ENCODE data around the gene CAPN15. TPM values are rescaled to one million over a fixed set of nuclear protein-coding genes. Genes with fewer than 3 reads are reported as not detected.

Gene CAPN15
- polyA plus RNA-seq, 1 experiment, result 7.5 TPM

- peak; percentile 90 for DNase-seq (ENCODE audit: low read depth, low spot score)
- Histone ChIP-seq H3K4me3 (ENCODE audit: low read depth, low read length) (peak overlapping the region; percentile 83), H3K9me3 (ENCODE audit: control insufficient read depth, insufficient read depth, low read length) (no peaks in the 10 kb centered on the region; the same call in 1 of the 2 replicates), H3K27me3 (ENCODE audit: control insufficient read depth, insufficient read depth, low read length) (no peaks in the 10 kb centered on the region), H3K27ac (ENCODE audit: low read depth, low read length) (peak overlapping the region; percentile 73)
- ChIA-PET POLR2A (interaction anchor here (0.5 to 2.0 kb wide), 2 partner anchors 47 to 218 kb away, joined by 3 to 6 read pairs; partner anchors contain the start of genes METTL26 and MRPL28), CTCF (no interaction called here)
- no peak for TF ChIP-seq CTCF (IDR thresholded peaks at IDR 0.05; ENCODE audit: low read depth, low read length)
Measured at GRCh38 chr16:588889-589657, 61.6 kb downstream of the CAPN15 start.

GRCh38 chr16:589658-590187, 62.2 kb downstream of the CAPN15 start, which contains the start of gene RAB40C:
Gene RAB40C (plus strand): TSS chr16:590066. CDS start chr16:590292, 226 bp downstream.
- ChIA-PET CTCF (no interaction called here), POLR2A (interaction anchor here (1.0 kb wide), 1 partner anchor 37 kb away, joined by 3 read pairs; no protein-coding TSS in a partner anchor)
- Histone ChIP-seq H3K4me3 (ENCODE audit: low read depth, low read length) (peak within 1 kb of the TSS; percentile 88), H3K9me3 (ENCODE audit: control insufficient read depth, insufficient read depth, low read length) (no peaks in the 10 kb centered on the region; the same call in 1 of the 2 replicates), H3K27me3 (ENCODE audit: control insufficient read depth, insufficient read depth, low read length) (no peaks in the 10 kb centered on the region), H3K27ac (ENCODE audit: low read depth, low read length) (peak within 1 kb of the TSS; percentile 68)
- TF ChIP-seq CTCF (IDR thresholded peaks at IDR 0.05; ENCODE audit: low read depth, low read length), result no peak
- peak; percentile 97 for DNase-seq (ENCODE audit: low read depth, low spot score)

- Histone ChIP-seq H3K27ac (ENCODE audit: low read depth, low read length) (no peak overlapping the region), H3K27me3 (ENCODE audit: control insufficient read depth, insufficient read depth, low read length) (no peaks in the 10 kb centered on the region), H3K4me3 (ENCODE audit: low read depth, low read length) (peak overlapping the region; percentile 88), H3K9me3 (ENCODE audit: control insufficient read depth, insufficient read depth, low read length) (no peaks in the 10 kb centered on the region; the same call in 1 of the 2 replicates)
- TF ChIP-seq CTCF (IDR thresholded peaks at IDR 0.05; ENCODE audit: low read depth, low read length), result no peak
- POLR2A ChIA-PET, result interaction anchor here (1.0 kb wide), 1 partner anchor 37 kb away, joined by 3 read pairs; no protein-coding TSS in a partner anchor
- CTCF ChIA-PET, result no interaction called here
- DNase-seq (ENCODE audit: low read depth, low spot score), result no peak
Measured at GRCh38 chr16:590188-590814, 62.8 kb downstream of the CAPN15 start.

- POLR2A ChIA-PET, result interaction anchor here (1.0 kb wide), 1 partner anchor 36 kb away, joined by 3 read pairs; no protein-coding TSS in a partner anchor
- Histone ChIP-seq H3K4me3 (ENCODE audit: low read depth, low read length) (peak overlapping the region; percentile 88), H3K9me3 (ENCODE audit: control insufficient read depth, insufficient read depth, low read length) (no peaks in the 10 kb centered on the region; the same call in 1 of the 2 replicates), H3K27ac (ENCODE audit: low read depth, low read length) (no peak overlapping the region), H3K27me3 (ENCODE audit: control insufficient read depth, insufficient read depth, low read length) (no peaks in the 10 kb centered on the region)
- CTCF ChIA-PET, result no interaction called here
- no peak for TF ChIP-seq CTCF (IDR thresholded peaks at IDR 0.05; ENCODE audit: low read depth, low read length)
- no peak for DNase-seq (ENCODE audit: low read depth, low spot score)
Measured at GRCh38 chr16:590815-591200, 63.3 kb downstream of the CAPN15 start.
